Panc1 (cell line): ENCODE data around the gene DAND5. TPM values are rescaled to one million over a fixed set of nuclear protein-coding genes. Genes with fewer than 3 reads are reported as not detected.

Experiments used
- ATAC-seq: fragments of 200-7000 bp; cut with Tn5 transposase; 2 replicates; pipeline ENCODE4 v1.9.1; 2020; ENCODE audit warnings: mild to moderate bottlenecking, moderate library complexity
- BruUV-seq: library from RNA; stranded (reverse); fragments of 400-500 nt; replicated peaks from 2 replicates; lab custom pipeline; 2021; lab: Mats Ljungman, UMichigan
- CTCF ChIA-PET: fragments of 300-600 bp; sonication (Branson Sonifier 250); formaldehyde crosslinking; loops from one replicate; lab custom pipeline; 2022; ENCODE audit warnings: antibody characterized with exemption; lab: Charles Lee
- POLR2A ChIA-PET: fragments of 300-600 bp; sonication (Branson Sonifier 250); formaldehyde crosslinking; loops from one replicate; lab custom pipeline; 2022; ENCODE audit warnings: antibody characterized with exemption; lab: Charles Lee
- DNase-seq: peaks from one replicate; pipeline ENCODE4 v3.0.0-alpha.2; 2010; ENCODE audit warnings: low read depth, low spot score
- H3K27ac ChIP-seq: 2 replicates; pipeline ENCODE4 v1.5.1; 2011; ENCODE audit warnings: mild to moderate bottlenecking, low read length, inconsistent platforms
- H3K27me3 ChIP-seq: fragments of 200-500 bp; sonication (Bioruptor generic); 2 replicates; pipeline ENCODE4 v1.6.0; 2014; ENCODE audit warnings: low read length, inconsistent platforms; ENCODE audit not compliant: control insufficient read depth, insufficient read depth
- H3K36me3 ChIP-seq: fragments of 200-500 bp; sonication (Bioruptor generic); 2 replicates; pipeline ENCODE4 v1.5.1; 2014; ENCODE audit warnings: inconsistent platforms, mild to moderate bottlenecking, low read length, moderate library complexity; ENCODE audit not compliant: control insufficient read depth, insufficient read depth
- H3K4me1 ChIP-seq: 2 replicates; pipeline ENCODE4 v1.5.1; 2011; ENCODE audit warnings: inconsistent platforms, mild to moderate bottlenecking, low read length, moderate library complexity; ENCODE audit not compliant: control insufficient read depth, insufficient read depth
- H3K4me3 ChIP-seq, 2 experiments: 2 replicates each; pipeline ENCODE4 v1.5.1; 2011 to 2012; ENCODE audit warnings: low read depth in 2 of 2, low read length in 2 of 2, mild to moderate bottlenecking in 2 of 2, inconsistent platforms in 1 of 2, moderate library complexity in 1 of 2
- H3K9me3 ChIP-seq: fragments of 200-500 bp; sonication (Bioruptor generic); 2 replicates; pipeline ENCODE4 v1.5.1; 2014; ENCODE audit warnings: low read depth, mild to moderate bottlenecking, inconsistent platforms, low read length, moderate library complexity; ENCODE audit not compliant: control insufficient read depth, insufficient read depth
- CTCF ChIP-seq: fragments of 450-650 bp; IDR thresholded peaks from 2 replicates; pipeline ENCODE4 v1.5.1; 2017; ENCODE audit warnings: mild to moderate bottlenecking
- POLR2AphosphoS5 ChIP-seq: IDR thresholded peaks from 2 replicates; pipeline ENCODE4 v1.6.1; 2012; ENCODE audit warnings: mild to moderate bottlenecking, low read depth, low read length, moderate library complexity
- REST ChIP-seq, 2 experiments: IDR thresholded peaks; 2 replicates each; pipeline ENCODE4 v1.6.1; 2011 to 2012; ENCODE audit warnings: low read depth in 2 of 2, control low read depth in 1 of 2, low read length in 1 of 2, mild to moderate bottlenecking in 1 of 2, moderate library complexity in 1 of 2; ENCODE audit not compliant: insufficient read depth in 1 of 2
- SIN3A ChIP-seq: IDR thresholded peaks from 2 replicates; pipeline ENCODE4 v1.6.1; 2012; ENCODE audit warnings: low read depth, mild to moderate bottlenecking, low read length, moderate library complexity, borderline replicate concordance; ENCODE audit not compliant: insufficient read depth
- TCF7L2 ChIP-seq: IDR thresholded peaks from 2 replicates; pipeline ENCODE4 v1.6.1; 2011; ENCODE audit warnings: mild to moderate bottlenecking, low read depth, low read length, inconsistent platforms
- in situ Hi-C: cut with HindIII; loops from 2 replicates; pipeline ENCODE4 v1.10.0; 2016; ENCODE audit warnings: low sequenced_read_pairs, low pct_unique_long_range_greater_than_20kb
- intact Hi-C: fragments of 100-400 bp; cut with micrococcal nuclease; formaldehyde crosslinking; loops from one replicate; pipeline ENCODE4 v1.10.0; 2022; ENCODE audit not compliant: unreplicated experiment
- total RNA-seq: library from RNA; stranded (reverse); gene quantifications from one replicate; pipeline ENCODE4 v1.2.1, GENCODE V29; 2021; ENCODE audit not compliant: unreplicated experiment

Gene DAND5
- total RNA-seq, 1 experiment from 2014 or later, result 0.54 TPM

DNA sequence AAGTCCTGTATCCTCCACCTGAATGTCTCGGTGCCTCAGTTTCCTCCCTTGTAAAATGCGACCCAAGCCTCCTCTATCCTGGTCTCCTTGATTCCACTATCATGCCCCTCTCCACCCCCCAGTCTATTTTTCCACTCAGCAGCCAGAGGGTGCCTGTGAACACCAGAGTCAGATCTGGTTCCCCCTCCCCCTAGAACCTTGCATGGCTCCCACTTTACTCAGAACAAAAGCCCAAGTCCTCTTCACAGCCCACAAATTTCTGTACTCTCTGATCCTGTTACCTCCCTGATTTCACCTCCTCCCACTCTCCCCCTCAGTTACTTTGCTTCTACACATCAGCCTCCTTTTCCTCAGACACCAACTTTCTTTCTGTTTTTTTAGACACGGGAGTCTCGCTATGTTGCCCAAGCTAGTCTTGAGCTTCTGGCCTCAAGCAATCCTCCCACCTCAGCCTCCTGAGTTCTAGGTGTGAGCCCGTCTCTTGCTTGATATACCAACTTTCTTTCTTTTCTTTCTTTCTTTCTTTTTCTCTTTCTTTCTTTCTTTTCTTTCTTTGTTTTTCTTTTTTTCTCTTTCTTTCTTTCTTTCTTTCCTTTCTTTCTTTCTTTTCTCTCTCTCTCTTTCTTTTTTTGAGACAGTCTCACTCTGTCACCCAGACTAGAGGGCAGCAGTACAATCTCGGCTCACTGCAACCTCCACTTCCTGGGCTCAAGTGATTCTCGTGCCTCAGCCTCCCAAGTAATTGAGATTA lies 869 bp downstream of the DAND5 start:
- no peaks in the 10 kb centered on the region for H3K27me3 ChIP-seq
- DNase-seq (no peak), ATAC-seq (no peak)
- peaks cover 10% of the 10 kb centered on the region for H3K4me1 ChIP-seq
- H3K4me3 ChIP-seq, result no peak overlapping the region
- ChIA-PET POLR2A (no interaction called here), CTCF (interaction anchor here (0.7 to 1.0 kb wide), 2 partner anchors 7 to 1154 kb away, joined by 3 to 4 read pairs; no protein-coding TSS in a partner anchor)
- no peaks in the 10 kb centered on the region for H3K9me3 ChIP-seq
- no TSS peak for BruUV-seq
- H3K27ac ChIP-seq, result no peak overlapping the region
- H3K36me3 ChIP-seq, result no peaks in the 10 kb centered on the region
- in situ Hi-C loops (no loop called here), intact Hi-C loops (no loop called here)
- no peak for TF ChIP-seq SIN3A
- no peak for TF ChIP-seq TCF7L2
- no peak for TF ChIP-seq REST (IDR thresholded peaks at IDR 0.05; ENCODE audit: insufficient read depth in 1 of 2, low read depth in 2 of 2, low read length in 1 of 2)
- TF ChIP-seq CTCF, result no peak
- no peak for TF ChIP-seq POLR2AphosphoS5

GRCh38 chr19:12973236-12973635 lies 3.9 kb downstream of the DAND5 start:
- Histone ChIP-seq H3K4me3 (no peak overlapping the region), H3K27me3 (no peaks in the 10 kb centered on the region), H3K9me3 (no peaks in the 10 kb centered on the region), H3K27ac (no peak overlapping the region), H3K4me1 (peaks cover 10% of the 10 kb centered on the region), H3K36me3 (no peaks in the 10 kb centered on the region)
- TF ChIP-seq SIN3A, result no peak
- TF ChIP-seq POLR2AphosphoS5, result no peak
- TF ChIP-seq TCF7L2, result no peak
- no peak for TF ChIP-seq REST (IDR thresholded peaks at IDR 0.05; ENCODE audit: insufficient read depth in 1 of 2, low read depth in 2 of 2, low read length in 1 of 2)
- TF ChIP-seq CTCF, result no peak
- intact Hi-C loops, result no loop called here
- in situ Hi-C loops, result no loop called here
- ChIA-PET CTCF (interaction anchor here (0.6 kb wide), 1 partner anchor 123 kb away, joined by 6 read pairs; no protein-coding TSS in a partner anchor), POLR2A (no interaction called here)
- BruUV-seq, result no TSS peak
- no peak for ATAC-seq
- no peak for DNase-seq
